Activated B cell treated with CpG ODN at 0.5 μM for 24 hours (primary cell): Measurements from ENCODE around the gene OLFM4. TPM values are rescaled to one million over a fixed set of nuclear protein-coding genes. Genes with fewer than 3 reads are reported as not detected.

Experiments
- ATAC-seq: fragments of 200-7000 bp; cut with Tn5 transposase; one replicate; pipeline ENCODE4 v1.10.0; 2021; ENCODE audit warnings: low read depth, mild to moderate bottlenecking, moderate library complexity
- CTCF ChIA-PET: fragments of 350-600 bp; sonication (Branson Sonifier 250); formaldehyde crosslinking; loops from one replicate; lab custom pipeline; 2021; ENCODE audit warnings: antibody characterized with exemption; lab: Charles Lee
- POLR2A ChIA-PET: fragments of 350-600 bp; sonication (Branson Sonifier 250); formaldehyde crosslinking; loops from one replicate; lab custom pipeline; 2021; ENCODE audit warnings: antibody characterized with exemption; lab: Charles Lee
- DNase-seq: peaks from one replicate; pipeline ENCODE4 v3.0.0; 2022
- H3K27ac Mint-ChIP-seq: one replicate; pipeline ENCODE4 v1.8.0; 2020; ENCODE audit warnings: mixed read lengths
- H3K27me3 Mint-ChIP-seq: one replicate; pipeline ENCODE4 v1.8.0; 2021; ENCODE audit warnings: mixed read lengths
- H3K36me3 Mint-ChIP-seq: one replicate; pipeline ENCODE4 v1.8.0; 2021; ENCODE audit warnings: low read depth, mixed read lengths
- H3K4me1 Mint-ChIP-seq: one replicate; pipeline ENCODE4 v1.8.0; 2021; ENCODE audit warnings: mixed read lengths
- H3K4me3 Mint-ChIP-seq: one replicate; pipeline ENCODE4 v1.8.0; 2020; ENCODE audit warnings: mild to moderate bottlenecking, mixed read lengths
- H3K9me3 Mint-ChIP-seq: one replicate; pipeline ENCODE4 v1.8.0; 2020; ENCODE audit warnings: mixed read lengths
- intact Hi-C: fragments of 100-400 bp; cut with micrococcal nuclease; formaldehyde crosslinking; loops from one replicate; pipeline ENCODE4 v1.15.1; 2024
- total RNA-seq: library from RNA; stranded (reverse); gene quantifications from 2 replicates; pipeline ENCODE4 v1.2.3, GENCODE V29; 2022
- TF ChIP-seq, protein P1 (sequence below): fragments of 200-600 bp; IDR thresholded peaks from one replicate; pipeline ENCODE4 v1.8.0; 2022; ENCODE audit warnings: antibody characterized with exemption, mild to moderate bottlenecking

OLFM4 gene
- total RNA-seq, 1 donor from 2014 or later = not detected

DNA sequence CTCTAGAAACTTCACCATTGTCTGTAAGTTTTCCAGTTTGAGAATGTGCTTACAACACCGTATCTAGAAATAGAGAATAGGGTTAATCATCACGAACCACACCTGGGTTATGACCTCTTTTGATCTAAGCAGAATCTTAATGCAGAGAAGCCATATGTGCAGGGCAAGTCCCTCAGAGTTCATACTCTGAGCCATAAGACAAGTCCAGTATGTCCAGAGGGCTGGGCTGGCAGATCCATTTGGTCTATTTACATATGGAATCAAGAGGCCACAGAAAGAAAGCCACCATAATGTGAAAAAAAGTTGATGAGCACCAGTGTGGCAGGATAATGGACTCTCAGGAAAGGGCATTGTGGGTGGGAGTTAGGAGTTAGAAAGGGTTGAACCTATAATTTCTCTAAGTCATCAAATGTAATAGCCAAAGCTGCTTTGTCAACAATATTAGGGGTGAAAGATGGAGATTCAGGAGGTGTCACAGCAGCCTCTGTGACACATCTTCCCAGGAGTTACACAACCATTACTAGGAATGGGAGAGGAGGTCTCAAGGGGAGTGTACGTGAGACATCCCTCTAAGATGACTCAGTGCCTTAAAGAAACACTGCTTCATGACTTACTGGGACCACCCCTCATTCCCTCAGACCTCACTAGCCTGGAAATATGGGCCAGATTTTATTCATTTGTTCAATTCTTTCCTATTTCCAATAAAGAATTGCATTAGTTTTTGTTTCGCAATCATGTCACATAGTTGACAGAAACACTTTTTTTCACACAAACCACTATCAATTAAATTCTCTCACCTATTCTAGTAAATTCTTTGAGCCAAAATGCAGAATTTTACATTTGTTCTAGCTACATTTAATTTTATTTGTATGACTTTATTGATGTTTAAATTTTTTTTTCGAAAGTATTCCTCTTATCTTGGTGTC lies 30.4 kb upstream of the OLFM4 start:
- DNase-seq = no peak
- ChIA-PET POLR2A (no interaction called here), CTCF (no interaction called here)
- intact Hi-C loops = no loop called here
- Mint-ChIP-seq H3K9me3 (no peaks in the 10 kb centered on the region), H3K27ac (no peak overlapping the region), H3K36me3 (no peaks in the 10 kb centered on the region), H3K4me3 (no peak overlapping the region), H3K4me1 (no peaks in the 10 kb centered on the region), H3K27me3 (peaks cover 2% of the 10 kb centered on the region)
- ATAC-seq = no peak
- TF ChIP-seq, protein P1, sequence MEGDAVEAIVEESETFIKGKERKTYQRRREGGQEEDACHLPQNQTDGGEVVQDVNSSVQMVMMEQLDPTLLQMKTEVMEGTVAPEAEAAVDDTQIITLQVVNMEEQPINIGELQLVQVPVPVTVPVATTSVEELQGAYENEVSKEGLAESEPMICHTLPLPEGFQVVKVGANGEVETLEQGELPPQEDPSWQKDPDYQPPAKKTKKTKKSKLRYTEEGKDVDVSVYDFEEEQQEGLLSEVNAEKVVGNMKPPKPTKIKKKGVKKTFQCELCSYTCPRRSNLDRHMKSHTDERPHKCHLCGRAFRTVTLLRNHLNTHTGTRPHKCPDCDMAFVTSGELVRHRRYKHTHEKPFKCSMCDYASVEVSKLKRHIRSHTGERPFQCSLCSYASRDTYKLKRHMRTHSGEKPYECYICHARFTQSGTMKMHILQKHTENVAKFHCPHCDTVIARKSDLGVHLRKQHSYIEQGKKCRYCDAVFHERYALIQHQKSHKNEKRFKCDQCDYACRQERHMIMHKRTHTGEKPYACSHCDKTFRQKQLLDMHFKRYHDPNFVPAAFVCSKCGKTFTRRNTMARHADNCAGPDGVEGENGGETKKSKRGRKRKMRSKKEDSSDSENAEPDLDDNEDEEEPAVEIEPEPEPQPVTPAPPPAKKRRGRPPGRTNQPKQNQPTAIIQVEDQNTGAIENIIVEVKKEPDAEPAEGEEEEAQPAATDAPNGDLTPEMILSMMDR = no peak

DNA sequence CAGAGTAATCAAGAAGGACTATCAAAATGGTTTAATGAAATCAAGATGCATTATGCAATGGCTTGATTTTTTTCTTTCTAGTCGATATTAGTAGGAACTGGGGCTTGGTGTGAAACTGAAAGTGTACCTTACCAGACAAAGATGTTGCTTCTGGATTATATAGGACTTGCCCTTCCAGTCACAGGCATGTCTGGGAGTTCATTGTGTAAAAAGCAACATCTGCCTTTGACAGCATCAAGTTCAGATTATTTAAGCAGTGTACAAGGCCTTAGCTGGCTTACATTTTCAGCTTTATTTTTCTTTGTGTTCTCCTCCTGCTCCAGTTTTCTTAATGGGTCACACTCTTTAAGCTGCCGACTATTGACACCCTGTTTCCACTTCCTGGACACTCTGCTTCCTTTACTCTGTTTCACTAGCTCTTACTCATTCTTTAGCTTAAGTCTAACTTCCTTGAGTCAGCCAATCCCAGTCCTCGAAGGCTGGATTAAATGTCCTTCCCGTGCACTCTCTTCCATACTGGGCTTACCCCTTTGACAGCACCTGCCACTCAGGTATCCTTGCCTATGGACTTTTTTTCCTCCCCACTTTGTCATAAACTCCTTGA lies 29.4 kb upstream of the OLFM4 start:
- CTCF ChIA-PET = no interaction called here
- H3K9me3 Mint-ChIP-seq = no peaks in the 10 kb centered on the region
- no peaks in the 10 kb centered on the region for H3K4me1 Mint-ChIP-seq
- no peak overlapping the region for H3K4me3 Mint-ChIP-seq
- peaks cover 2% of the 10 kb centered on the region for H3K27me3 Mint-ChIP-seq
- H3K36me3 Mint-ChIP-seq = no peaks in the 10 kb centered on the region
- ATAC-seq (no peak), DNase-seq (no peak)
- intact Hi-C loops = no loop called here
- TF ChIP-seq, protein P1 = no peak
- H3K27ac Mint-ChIP-seq = no peak overlapping the region
- POLR2A ChIA-PET = no interaction called here

DNA sequence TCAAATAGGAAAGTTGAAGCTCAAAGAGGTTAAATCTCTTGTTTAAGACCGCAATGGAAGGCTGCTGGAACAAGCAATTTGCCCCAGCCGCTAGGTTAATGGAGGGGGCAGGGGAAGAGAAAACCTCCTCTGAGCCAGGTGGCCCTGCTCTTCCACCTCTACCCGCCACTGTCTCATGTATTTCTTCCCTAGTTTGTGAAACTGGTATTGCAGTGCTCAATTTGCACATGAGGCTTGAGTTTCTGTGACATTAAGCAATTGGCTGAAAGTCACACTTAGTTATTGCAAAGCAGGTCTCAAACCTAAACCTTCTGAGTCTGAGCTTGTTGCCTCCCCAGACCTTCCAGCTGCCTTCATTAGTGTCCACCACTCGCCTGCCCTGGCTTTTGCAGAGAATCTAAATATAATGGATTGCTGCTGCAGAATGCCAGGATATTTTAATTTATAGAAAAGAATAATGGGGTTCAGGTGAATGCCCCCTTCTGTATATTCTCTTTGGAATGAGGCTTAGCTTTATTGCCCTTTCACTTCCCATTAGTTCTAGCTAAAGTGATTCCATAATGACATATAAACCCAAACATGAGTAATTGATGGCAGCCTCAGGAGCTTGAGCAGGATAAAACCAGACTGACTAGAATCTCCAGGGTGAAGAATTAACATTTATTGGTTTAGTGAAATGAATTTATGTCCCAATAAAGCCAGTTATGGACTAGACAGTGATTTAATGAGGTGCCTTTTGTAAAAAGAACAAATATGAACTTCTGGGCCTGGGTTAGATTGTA lies 27.0 kb upstream of the OLFM4 start:
- H3K4me3 Mint-ChIP-seq = no peak overlapping the region
- no peak for ATAC-seq
- H3K4me1 Mint-ChIP-seq = no peaks in the 10 kb centered on the region
- no peaks in the 10 kb centered on the region for H3K36me3 Mint-ChIP-seq
- intact Hi-C loops = no loop called here
- DNase-seq = no peak
- H3K27me3 Mint-ChIP-seq = no peaks in the 10 kb centered on the region
- H3K9me3 Mint-ChIP-seq = no peaks in the 10 kb centered on the region
- POLR2A ChIA-PET = no interaction called here
- CTCF ChIA-PET = no interaction called here
- TF ChIP-seq, protein P1 = no peak
- H3K27ac Mint-ChIP-seq = no peak overlapping the region

DNA sequence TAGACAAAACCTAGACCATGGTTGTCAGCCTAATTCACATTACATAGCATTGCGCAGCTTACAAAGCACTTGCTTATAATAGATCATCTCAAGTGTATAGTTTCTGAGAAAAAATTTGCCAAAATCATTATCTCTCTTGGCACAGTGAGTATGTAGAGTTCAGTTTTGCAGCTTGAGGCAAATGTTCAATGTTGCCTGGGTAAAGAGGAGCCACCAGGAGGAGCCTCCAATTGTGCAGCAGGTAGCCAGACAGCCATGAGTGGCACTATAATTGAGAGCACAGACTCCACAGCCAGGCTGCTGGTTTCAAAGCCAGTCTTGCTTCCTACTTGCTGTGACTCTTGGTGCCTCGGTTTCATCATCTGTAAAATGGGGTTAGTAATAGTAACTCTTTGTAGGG lies 24.0 kb upstream of the OLFM4 start:
- Mint-ChIP-seq H3K4me3 (no peak overlapping the region), H3K4me1 (no peaks in the 10 kb centered on the region), H3K27me3 (no peaks in the 10 kb centered on the region), H3K36me3 (no peaks in the 10 kb centered on the region), H3K27ac (no peak overlapping the region), H3K9me3 (no peaks in the 10 kb centered on the region)
- TF ChIP-seq, protein P1 = no peak
- DNase-seq = no peak
- ChIA-PET CTCF (no interaction called here), POLR2A (no interaction called here)
- intact Hi-C loops = no loop called here
- ATAC-seq = no peak

DNA sequence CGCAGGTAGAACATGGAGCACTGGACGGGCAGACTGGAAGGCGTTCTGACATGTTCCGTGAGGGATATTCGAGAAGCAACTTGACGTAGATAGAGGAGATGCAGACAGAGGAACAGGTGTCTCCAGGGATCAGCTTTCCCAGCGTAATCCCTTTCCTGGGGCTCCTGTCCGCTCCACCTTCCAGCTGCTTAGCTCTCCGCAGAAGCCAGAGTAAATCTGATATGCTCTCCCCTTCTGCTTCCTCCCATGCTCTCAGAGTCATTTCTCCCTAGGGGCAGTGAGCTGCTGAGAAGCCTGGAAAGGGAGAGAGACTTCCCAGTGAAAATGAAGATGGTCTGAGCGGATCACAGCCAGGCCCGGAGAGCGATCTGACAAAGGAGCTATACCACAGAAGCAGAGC lies 23.0 kb upstream of the OLFM4 start:
- ATAC-seq = no peak
- Mint-ChIP-seq H3K27me3 (no peaks in the 10 kb centered on the region), H3K9me3 (no peaks in the 10 kb centered on the region), H3K36me3 (no peaks in the 10 kb centered on the region), H3K27ac (no peak overlapping the region), H3K4me3 (no peak overlapping the region), H3K4me1 (no peaks in the 10 kb centered on the region)
- DNase-seq = no peak
- ChIA-PET POLR2A (no interaction called here), CTCF (no interaction called here)
- TF ChIP-seq, protein P1 = no peak
- intact Hi-C loops = no loop called here
